B cell (primary cell): ENCODE data around the gene PLCB1. TPM values are rescaled to one million over a fixed set of nuclear protein-coding genes. Genes with fewer than 3 reads are reported as not detected.

Experiments used
- ATAC-seq: fragments of 200-7000 bp; cut with Tn5 transposase; one replicate; pipeline ENCODE4 v1.10.0; 2021; ENCODE audit warnings: low read depth, mild to moderate bottlenecking, moderate number of reproducible peaks, moderate library complexity
- CTCF ChIA-PET: fragments of 350-600 bp; sonication (Branson Sonifier 250); formaldehyde crosslinking; loops from one replicate; lab custom pipeline; 2021; ENCODE audit warnings: antibody characterized with exemption, inconsistent platforms; lab: Charles Lee
- POLR2A ChIA-PET: fragments of 350-600 bp; sonication (Branson Sonifier 250); formaldehyde crosslinking; loops from one replicate; lab custom pipeline; 2021; ENCODE audit warnings: antibody characterized with exemption; lab: Charles Lee
- DNase-seq: peaks from one replicate; pipeline ENCODE4 v3.0.0; 2013
- H2AFZ ChIP-seq: 2 replicates; pipeline ENCODE4 v1.6.1; 2012; ENCODE audit warnings: mild to moderate bottlenecking, low read depth, low read length; ENCODE audit not compliant: insufficient read depth, poor library complexity, severe bottlenecking
- H3K27ac ChIP-seq, 2 donors: 1 replicate in 1 of 2; 2 replicates in 1 of 2; pipeline ENCODE4 v1.5.1; 2012 to 2013; ENCODE audit warnings: low read length in 2 of 2, mild to moderate bottlenecking in 2 of 2, moderate library complexity in 1 of 2
- H3K27me3 ChIP-seq, 4 experiments: fragments of 200-600 bp in 1 of 4; sonication (generic) in 1 of 4; replicated peaks in 1 of 4; 1 replicate in 2 of 4; 2 replicates in 2 of 4; pipeline versions ENCODE4 v1.6.1 to v1.7.0; 2013 to 2016; ENCODE audit warnings: low read length in 3 of 4, mild to moderate bottlenecking in 2 of 4, mixed read lengths in 1 of 4, moderate library complexity in 1 of 4; ENCODE audit not compliant: insufficient read depth in 4 of 4, control insufficient read depth in 3 of 4; ENCODE audit errors: control extremely low read depth in 1 of 4
- H3K36me3 ChIP-seq, 2 experiments: replicated peaks in 1 of 2; 1 replicate in 1 of 2; 2 replicates in 1 of 2; pipeline versions ENCODE4 v1.6.1 to v1.7.1; 2013; ENCODE audit warnings: low read length in 1 of 2; ENCODE audit not compliant: insufficient read depth in 2 of 2, control insufficient read depth in 1 of 2; ENCODE audit errors: control extremely low read depth in 1 of 2, extremely low read depth in 1 of 2
- H3K4me1 ChIP-seq, 2 donors: fragments of 200-600 bp in 1 of 2; sonication (generic) in 1 of 2; 1 replicate in 1 of 2; 2 replicates in 1 of 2; pipeline versions ENCODE4 v1.5.1 to v1.6.1; 2013 to 2017; ENCODE audit warnings: low read length in 2 of 2; ENCODE audit not compliant: control insufficient read depth in 2 of 2, insufficient read depth in 2 of 2
- H3K4me2 ChIP-seq: replicated peaks from 2 replicates; pipeline ENCODE3; 2012; ENCODE audit warnings: mild to moderate bottlenecking, low read depth, low read length; ENCODE audit not compliant: poor library complexity, severe bottlenecking
- H3K4me3 ChIP-seq, 5 experiments: fragments of 200-600 bp in 1 of 5; sonication (generic) in 1 of 5; 1 replicate in 3 of 5; 2 replicates in 2 of 5; pipeline versions ENCODE4 v1.5.1 to v1.7.0; 2011 to 2016; ENCODE audit warnings: low read length in 4 of 5, mild to moderate bottlenecking in 4 of 5, low read depth in 2 of 5, control low read depth in 1 of 5, moderate library complexity in 1 of 5; ENCODE audit not compliant: insufficient read depth in 1 of 5; ENCODE audit errors: control extremely low read depth in 1 of 5, extremely low read depth in 1 of 5
- H3K79me2 ChIP-seq: fragments of 200-600 bp; sonication (generic); one replicate; pipeline ENCODE4 v1.6.0; 2016; ENCODE audit warnings: low read length; ENCODE audit not compliant: control insufficient read depth, insufficient read depth
- H3K9ac ChIP-seq: fragments of 200-600 bp; sonication (generic); 2 replicates; pipeline ENCODE4 v1.6.1; 2017; ENCODE audit warnings: mild to moderate bottlenecking, low read length, moderate library complexity
- H3K9me3 ChIP-seq, 3 donors: one replicate each; pipeline versions ENCODE4 v1.6.1 to v1.7.1; 2013; ENCODE audit warnings: low read length in 2 of 3; ENCODE audit not compliant: control insufficient read depth in 2 of 3, insufficient read depth in 1 of 3; ENCODE audit errors: control extremely low read depth in 1 of 3
- H4K20me1 ChIP-seq: 2 replicates; pipeline ENCODE4 v1.6.0; 2012; ENCODE audit warnings: mild to moderate bottlenecking, low read length; ENCODE audit not compliant: insufficient read depth, control insufficient read depth, poor library complexity, severe bottlenecking
- H3K27ac Mint-ChIP-seq: one replicate; pipeline ENCODE4 v1.8.0; 2021; ENCODE audit warnings: mixed read lengths
- H3K27me3 Mint-ChIP-seq: one replicate; pipeline ENCODE4 v1.8.0; 2021; ENCODE audit warnings: mixed read lengths
- H3K4me1 Mint-ChIP-seq: one replicate; pipeline ENCODE4 v1.8.0; 2021; ENCODE audit warnings: mixed read lengths
- H3K4me3 Mint-ChIP-seq: one replicate; pipeline ENCODE4 v1.8.0; 2021; ENCODE audit warnings: mixed read lengths
- H3K9me3 Mint-ChIP-seq: one replicate; pipeline ENCODE4 v1.8.0; 2022; ENCODE audit warnings: mixed read lengths; ENCODE audit not compliant: insufficient read depth
- CTCF ChIP-seq: fragments of 200-600 bp; IDR thresholded peaks from one replicate; pipeline ENCODE4 v1.8.0; 2022; ENCODE audit warnings: antibody characterized with exemption, mild to moderate bottlenecking
- EZH2 ChIP-seq: IDR thresholded peaks from 2 replicates; pipeline ENCODE4 v1.6.1; 2012; ENCODE audit warnings: borderline replicate concordance, low read depth, mild to moderate bottlenecking, moderate library complexity, low read length; ENCODE audit not compliant: insufficient read depth, poor library complexity, severe bottlenecking
- WGBS: methylation state at CpG from one replicate; pipeline ENCODE4 v1.1.5; 2013; ENCODE audit warnings: missing lambda C conversion rate; ENCODE audit not compliant: insufficient coverage; 5-methylcytosine and 5-hydroxymethylcytosine counted together
- intact Hi-C: fragments of 100-400 bp; cut with micrococcal nuclease; formaldehyde crosslinking; loops from one replicate; pipeline ENCODE4 v1.10.0; 2022
- polyA plus RNA-seq: library from polyadenylated mRNA; depleted of rRNA; stranded (reverse); fragments of >200 nt; gene quantifications from 2 replicates; pipeline ENCODE4 v1.2.3, GENCODE V29; 2012
- total RNA-seq, 2 donors: library from RNA; stranded (reverse); fragments of 120-200 nt in 1 of 2; gene quantifications; 1 replicate in 1 of 2; 2 replicates in 1 of 2; pipeline versions ENCODE4 v1.2.3 to v1.2.4, GENCODE V29; 2013 to 2022

The PLCB1 gene
- total and polyA plus RNA-seq, 2 donors (not counting 1 experiment from before 2014, with no cell fraction given): 0.18 to 0.47 TPM

- Mint-ChIP-seq H3K27ac (no peak overlapping the region), H3K4me1 (no peaks in the 10 kb centered on the region), H3K4me3 (no peak overlapping the region), H3K27me3 (no peaks in the 10 kb centered on the region), H3K9me3 (no peaks in the 10 kb centered on the region)
- Histone ChIP-seq H3K9ac (no peak overlapping the region), H3K79me2 (no peaks in the 10 kb centered on the region), H3K36me3 (no peaks in the 10 kb centered on the region), H2AFZ (no peak overlapping the region), H3K9me3 (no peaks in the 10 kb centered on the region), H3K4me3 (no peak overlapping the region), H3K4me2 (no peak overlapping the region), H3K4me1 (no peaks in the 10 kb centered on the region), H3K27ac (no peak overlapping the region), H3K27me3 (no peaks in the 10 kb centered on the region), H4K20me1 (no peaks in the 10 kb centered on the region)
- no peak for ATAC-seq
- ChIA-PET CTCF (no interaction called here), POLR2A (no interaction called here)
- TF ChIP-seq EZH2: no peak
- TF ChIP-seq CTCF: no peak
- WGBS: no CpG with 5 or more reads among the region's 3 CpGs
- intact Hi-C loops: no loop called here
- DNase-seq: no peak
Observed at GRCh38 chr20:8344106-8344505, 212.0 kb downstream of the PLCB1 start.

- Mint-ChIP-seq H3K9me3 (no peaks in the 10 kb centered on the region), H3K4me1 (no peaks in the 10 kb centered on the region), H3K4me3 (no peak overlapping the region), H3K27ac (no peak overlapping the region), H3K27me3 (peaks cover 3% of the 10 kb centered on the region)
- Histone ChIP-seq H3K27me3 (no peaks in the 10 kb centered on the region), H3K27ac (no peak overlapping the region), H3K9ac (no peak overlapping the region), H3K79me2 (no peaks in the 10 kb centered on the region), H3K9me3 (no peaks in the 10 kb centered on the region), H4K20me1 (no peaks in the 10 kb centered on the region), H3K4me2 (no peak overlapping the region), H3K36me3 (no peaks in the 10 kb centered on the region), H3K4me1 (no peaks in the 10 kb centered on the region), H2AFZ (no peak overlapping the region), H3K4me3 (no peak overlapping the region)
- TF ChIP-seq EZH2 (no peak), CTCF (no peak)
- POLR2A ChIA-PET: no interaction called here
- DNase-seq: no peak
- 96% methylated on average over 3 of the region's 5 CpGs for WGBS
- intact Hi-C loops: no loop called here
- CTCF ChIA-PET: no interaction called here
- ATAC-seq: no peak
Observed at GRCh38 chr20:8344631-8345030, 212.6 kb downstream of the PLCB1 start.
